NCI-H748 treated with DMSO at 0.1 percent for 48 hours (cell line): ENCODE results near the gene WDR72.
"Not testable (repeated sequence)": the region's sequence is repeated elsewhere in the genome, so short reads cannot be mapped to it uniquely, and the experiment has no call there.

ENCODE experiments used
- DNase-seq: peaks from one replicate; lab custom pipeline; 2025; lab: John Stamatoyannopoulos, UW

Gene WDR72

GRCh38 chr15:53589520-53590057, 169.9 kb downstream of the WDR72 start:
- no peak for DNase-seq

- no peak for DNase-seq
Measured at GRCh38 chr15:53588773-53589172, 170.7 kb downstream of the WDR72 start.

GRCh38 chr15:53586799-53587198, 172.7 kb downstream of the WDR72 start:
- DNase-seq = peak; percentile 15

- DNase-seq = no peak
Measured at GRCh38 chr15:53581513-53581912, 177.9 kb downstream of the WDR72 start.

GRCh38 chr15:53580366-53580765, 179.1 kb downstream of the WDR72 start:
- DNase-seq = no peak

- DNase-seq = no peak
Measured at GRCh38 chr15:53576841-53577240, 182.6 kb downstream of the WDR72 start.

GRCh38 chr15:53573091-53573490, 186.4 kb downstream of the WDR72 start:
- DNase-seq = no peak

- no peak for DNase-seq
Measured at GRCh38 chr15:53569751-53570480, 189.5 kb downstream of the WDR72 start.

- no peak for DNase-seq
Measured at GRCh38 chr15:53566912-53567311, 192.6 kb downstream of the WDR72 start.

- no peak for DNase-seq
Measured at GRCh38 chr15:53565721-53566120, 193.7 kb downstream of the WDR72 start.

GRCh38 chr15:53564647-53565046, 194.8 kb downstream of the WDR72 start:
- no peak for DNase-seq

- DNase-seq = no peak
Measured at GRCh38 chr15:53563627-53564026, 195.8 kb downstream of the WDR72 start.

GRCh38 chr15:53559364-53560277, 199.8 kb downstream of the WDR72 start:
- DNase-seq = no peak

- DNase-seq = no peak
Measured at GRCh38 chr15:53558384-53558783, 201.1 kb downstream of the WDR72 start.

GRCh38 chr15:53555226-53555625, 204.2 kb downstream of the WDR72 start:
- DNase-seq = no peak

GRCh38 chr15:53549697-53550305, 209.7 kb downstream of the WDR72 start:
- DNase-seq = peak; percentile 79

GRCh38 chr15:53548236-53548635, 211.2 kb downstream of the WDR72 start:
- no peak for DNase-seq

GRCh38 chr15:53540626-53541300, 218.7 kb downstream of the WDR72 start:
- DNase-seq = not testable (repeated sequence)

GRCh38 chr15:53539878-53540277, 219.6 kb downstream of the WDR72 start:
- no peak for DNase-seq

- no peak for DNase-seq
Measured at GRCh38 chr15:53536479-53537120, 222.9 kb downstream of the WDR72 start.

GRCh38 chr15:53535886-53536285, 223.6 kb downstream of the WDR72 start:
- no peak for DNase-seq
